Smooth muscle cell (in vitro differentiated cells): ENCODE data around the gene DYSF. TPM values are rescaled to one million over a fixed set of nuclear protein-coding genes. Genes with fewer than 3 reads are reported as not detected.

Source experiments
- DNase-seq: peaks from one replicate; lab custom pipeline; 2025; ENCODE audit not compliant: unreplicated experiment; lab: John Stamatoyannopoulos, UW
- H2AFZ ChIP-seq: fragments of 200-600 bp; sonication (generic); 2 replicates; pipeline ENCODE4 v1.6.0; 2016; ENCODE audit warnings: antibody characterized with exemption, low read depth, mild to moderate bottlenecking
- H3F3A ChIP-seq: fragments of 200-600 bp; sonication (generic); 2 replicates; pipeline ENCODE4 v1.6.0; 2017; ENCODE audit warnings: antibody characterized with exemption, low read depth
- H3K27ac ChIP-seq: fragments of 200-600 bp; sonication (generic); 2 replicates; pipeline ENCODE4 v1.5.1; 2016; ENCODE audit warnings: low read depth, mild to moderate bottlenecking
- H3K27me3 ChIP-seq: fragments of 200-600 bp; sonication (generic); 2 replicates; pipeline ENCODE4 v1.6.1; 2016; ENCODE audit warnings: low read depth, mild to moderate bottlenecking
- H3K36me3 ChIP-seq: fragments of 200-600 bp; sonication (generic); 2 replicates; pipeline ENCODE4 v1.5.1; 2016; ENCODE audit warnings: low read depth
- H3K4me1 ChIP-seq: fragments of 200-600 bp; sonication (generic); 2 replicates; pipeline ENCODE4 v1.5.1; 2016; ENCODE audit warnings: low read depth
- H3K4me2 ChIP-seq: fragments of 200-600 bp; sonication (generic); 2 replicates; pipeline ENCODE4 v1.6.0; 2016; ENCODE audit warnings: mild to moderate bottlenecking
- H3K4me3 ChIP-seq: fragments of 200-600 bp; sonication (generic); 2 replicates; pipeline ENCODE4 v1.5.1; 2016; ENCODE audit warnings: mild to moderate bottlenecking
- H3K79me2 ChIP-seq: fragments of 200-600 bp; sonication (generic); 2 replicates; pipeline ENCODE4 v1.6.0; 2016; ENCODE audit warnings: low read depth, mild to moderate bottlenecking
- H3K9ac ChIP-seq: fragments of 200-600 bp; sonication (generic); 2 replicates; pipeline ENCODE4 v1.6.0; 2016; ENCODE audit warnings: low read depth
- H3K9me3 ChIP-seq: fragments of 200-600 bp; sonication (generic); replicated peaks from 2 replicates; pipeline ENCODE4 v1.5.1; 2016; ENCODE audit warnings: low read depth
- H4K20me1 ChIP-seq: fragments of 200-600 bp; sonication (generic); 2 replicates; pipeline ENCODE4 v1.6.0; 2016; ENCODE audit warnings: low read depth
- CTCF ChIP-seq: fragments of 200-600 bp; sonication (generic); IDR thresholded peaks from 2 replicates; pipeline ENCODE4 v1.5.1; 2017; ENCODE audit warnings: borderline replicate concordance, mild to moderate bottlenecking, antibody characterized with exemption; ENCODE audit not compliant: insufficient read depth, poor library complexity, severe bottlenecking
- WGBS: methylation state at CpG from one replicate; pipeline ENCODE4 v1.1.7; 2016; ENCODE audit warnings: low lambda C conversion rate; 5-methylcytosine and 5-hydroxymethylcytosine counted together
- polyA plus RNA-seq: library from polyadenylated mRNA; unstranded; fragments of >200 nt; fragmentation: Nextera tagmentation; extraction: Ambion mirVana; gene quantifications from 2 replicates; pipeline ENCODE4 v1.2.1, GENCODE V29; 2016
- total RNA-seq: library from RNA; depleted of rRNA; stranded (reverse); fragments of >200 nt; gene quantifications from 2 replicates; pipeline ENCODE4 v1.2.3, GENCODE V29; 2014

The DYSF gene
- total and polyA plus RNA-seq, 2 experiments from 2014 or later = 0.64 to 1.6 TPM

- H3K36me3 ChIP-seq = no peaks in the 10 kb centered on the region
- no peaks in the 10 kb centered on the region for H3F3A ChIP-seq
- no peaks in the 10 kb centered on the region for H3K79me2 ChIP-seq
- no peaks in the 10 kb centered on the region for H4K20me1 ChIP-seq
- peaks cover 4% of the 10 kb centered on the region for H3K4me1 ChIP-seq
- no peak for DNase-seq
- TF ChIP-seq CTCF = no peak
- WGBS = 68% methylated on average over 24 of the region's 24 CpGs
- H3K4me3 ChIP-seq = no peak overlapping the region
- H3K9me3 ChIP-seq = no peaks in the 10 kb centered on the region
- H2AFZ ChIP-seq = no peak overlapping the region
- no peak overlapping the region for H3K9ac ChIP-seq
- H3K4me2 ChIP-seq = no peak overlapping the region
- no peaks in the 10 kb centered on the region for H3K27me3 ChIP-seq
- no peak overlapping the region for H3K27ac ChIP-seq
Measured at GRCh38 chr2:71691747-71692441, 238.5 kb downstream of the DYSF start.

- Histone ChIP-seq H3K36me3 (no peaks in the 10 kb centered on the region), H3F3A (no peaks in the 10 kb centered on the region), H3K79me2 (no peaks in the 10 kb centered on the region), H2AFZ (no peak overlapping the region), H3K27me3 (no peaks in the 10 kb centered on the region), H3K9me3 (no peaks in the 10 kb centered on the region), H4K20me1 (no peaks in the 10 kb centered on the region), H3K4me2 (no peak overlapping the region), H3K27ac (no peak overlapping the region), H3K4me3 (no peak overlapping the region), H3K4me1 (peaks cover 4% of the 10 kb centered on the region), H3K9ac (no peak overlapping the region)
- no peak for DNase-seq
- TF ChIP-seq CTCF = no peak
- 93% methylated on average over 10 of the region's 10 CpGs for WGBS
Measured at GRCh38 chr2:71692621-71693277, 239.4 kb downstream of the DYSF start.

- no peak overlapping the region for H3K27ac ChIP-seq
- no peak for TF ChIP-seq CTCF
- no peak overlapping the region for H3K4me3 ChIP-seq
- no peaks in the 10 kb centered on the region for H3K79me2 ChIP-seq
- peaks cover 4% of the 10 kb centered on the region for H3K4me1 ChIP-seq
- H4K20me1 ChIP-seq = no peaks in the 10 kb centered on the region
- no peaks in the 10 kb centered on the region for H3K36me3 ChIP-seq
- H3K4me2 ChIP-seq = no peak overlapping the region
- H3F3A ChIP-seq = no peaks in the 10 kb centered on the region
- no peaks in the 10 kb centered on the region for H3K27me3 ChIP-seq
- H2AFZ ChIP-seq = no peak overlapping the region
- 96% methylated on average over 19 of the region's 19 CpGs for WGBS
- DNase-seq = no peak
- no peak overlapping the region for H3K9ac ChIP-seq
- H3K9me3 ChIP-seq = no peaks in the 10 kb centered on the region
Measured at GRCh38 chr2:71693286-71694270, 240.2 kb downstream of the DYSF start.
